DOHH2 (cell line): ENCODE measurements around the gene HDAC8.

Source experiments
- CTCF ChIP-seq: fragments of 200-600 bp; sonication (generic); IDR thresholded peaks from one replicate; pipeline ENCODE4 v1.5.1; 2014; ENCODE audit warnings: antibody characterized with exemption, mild to moderate bottlenecking, low read depth, low read length; ENCODE audit not compliant: poor library complexity, severe bottlenecking
- EZH2phosphoT487 ChIP-seq: fragments of 200-600 bp; sonication (generic); IDR thresholded peaks from 2 replicates; pipeline ENCODE4 v1.6.1; 2017; ENCODE audit warnings: borderline replicate concordance, mild to moderate bottlenecking, antibody characterized with exemption, low read length, moderate library complexity, mixed read lengths

DNA sequence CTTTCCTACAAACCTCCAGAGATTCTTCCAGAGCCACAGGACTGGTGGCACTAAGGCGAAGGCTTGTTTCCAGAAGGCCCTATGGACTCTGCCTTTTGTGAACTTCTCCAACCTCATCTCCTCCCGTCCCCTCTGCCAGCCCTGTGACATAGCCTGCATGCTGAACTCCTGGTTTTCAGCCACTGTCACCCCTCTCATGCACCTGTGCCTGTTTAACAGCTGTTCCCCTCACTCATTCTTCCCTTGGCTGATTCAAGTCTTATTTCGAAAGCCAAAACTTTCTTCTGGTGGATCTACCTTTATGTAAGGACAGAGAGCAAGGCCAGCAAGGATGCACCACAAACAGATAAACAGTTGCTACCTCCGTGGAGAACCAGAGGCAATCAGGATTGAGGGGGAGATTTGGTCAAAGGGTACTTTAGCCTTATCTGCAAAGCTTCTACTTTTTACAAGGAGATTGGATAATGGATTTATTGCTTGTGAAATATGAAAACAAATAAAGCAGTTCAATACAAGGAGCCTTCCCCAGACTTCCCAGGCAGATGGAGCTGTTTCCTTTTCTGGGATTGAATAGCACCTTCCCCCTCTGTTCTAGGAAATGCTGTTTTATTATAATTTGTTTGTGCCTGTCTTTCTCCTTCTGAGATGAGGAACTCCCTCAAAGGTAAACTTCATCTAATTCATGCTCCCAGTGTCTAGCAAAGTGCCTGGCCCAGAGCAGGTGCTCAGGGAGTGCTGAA is 272.6 kb downstream of the HDAC8 start:
- TF ChIP-seq CTCF = no peak
- TF ChIP-seq EZH2phosphoT487 = no peak
